Fibroblast of skin of left quadriceps (primary cell): ENCODE results near the gene FGFRL1.

Experiments
- DNase-seq, 2 experiments: peaks; one replicate each; pipeline ENCODE4 v3.0.0-alpha.2; 2013; ENCODE audit warnings: low read depth in 2 of 2

Gene FGFRL1

DNA sequence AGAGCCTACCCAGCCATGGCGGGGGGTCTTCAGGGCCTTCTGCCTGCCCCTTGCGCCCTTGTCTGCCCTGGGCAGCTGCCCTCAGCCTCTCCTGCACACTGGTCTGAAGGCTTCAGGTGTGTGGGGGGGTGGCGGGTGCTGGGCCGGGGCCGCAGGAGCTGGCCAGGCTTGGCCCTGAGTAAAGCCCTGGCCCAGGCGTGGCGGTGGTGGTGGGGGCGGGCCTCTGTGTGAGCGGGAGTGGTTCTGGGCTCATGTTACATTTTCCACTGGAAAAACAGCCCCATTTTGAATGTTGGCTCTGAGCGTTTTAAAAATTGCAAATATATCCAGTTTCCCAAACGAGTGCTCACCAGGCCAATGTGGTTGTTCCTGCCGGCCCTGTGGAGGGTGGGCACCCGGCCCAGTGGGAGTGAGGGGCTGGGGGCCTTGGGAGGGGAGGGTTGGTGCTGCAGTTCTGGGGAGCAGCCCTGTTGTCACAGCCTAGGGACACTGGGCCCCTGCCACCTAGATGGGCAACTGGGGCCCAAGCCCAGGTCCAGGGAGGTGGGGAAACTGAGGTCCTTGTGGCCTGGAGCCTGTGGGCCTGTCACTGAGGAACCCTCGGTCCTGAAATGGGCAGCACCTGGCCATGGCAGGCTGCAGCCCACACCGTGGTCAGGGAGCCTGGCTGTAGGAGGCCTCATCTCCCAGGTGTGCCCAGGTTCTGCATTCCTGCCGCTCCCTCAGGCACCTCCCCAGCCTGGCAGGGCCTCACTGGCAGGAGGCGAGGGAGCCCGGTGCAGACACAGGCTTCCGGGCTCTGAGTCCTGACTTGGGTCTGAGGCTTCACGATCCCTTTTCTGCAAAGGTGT is 28.3 kb downstream of the FGFRL1 start:
- no peak for DNase-seq

- DNase-seq: no peak
Observed at GRCh38 chr4:1040344-1041146, 29.1 kb downstream of the FGFRL1 start.

- DNase-seq: no peak
Observed at GRCh38 chr4:1041147-1041935, 29.9 kb downstream of the FGFRL1 start.

DNA sequence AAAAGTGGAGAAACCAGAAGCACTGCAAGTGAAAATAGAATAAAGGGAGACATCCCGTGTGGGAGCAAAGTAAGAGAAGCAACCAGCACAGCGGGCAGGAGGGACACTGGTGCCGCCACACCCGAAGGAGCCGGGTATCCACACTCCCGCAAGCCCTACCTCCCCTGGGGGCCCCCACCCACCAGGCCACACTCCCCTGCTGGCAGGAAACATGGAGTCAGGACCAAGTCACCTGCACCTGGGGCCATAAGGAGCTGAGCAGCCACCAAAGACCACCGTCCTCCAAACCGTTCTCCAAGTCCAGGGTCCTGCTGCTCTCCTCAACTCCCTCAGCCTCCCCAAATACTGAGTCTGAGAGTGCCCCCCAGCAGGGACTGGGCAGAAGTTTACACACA is 30.5 kb downstream of the FGFRL1 start:
- DNase-seq: no peak

GRCh38 chr4:1042352-1043055 is 31.1 kb downstream of the FGFRL1 start:
- no peak for DNase-seq

GRCh38 chr4:1043162-1043561 is 31.7 kb downstream of the FGFRL1 start:
- DNase-seq: no peak

DNA sequence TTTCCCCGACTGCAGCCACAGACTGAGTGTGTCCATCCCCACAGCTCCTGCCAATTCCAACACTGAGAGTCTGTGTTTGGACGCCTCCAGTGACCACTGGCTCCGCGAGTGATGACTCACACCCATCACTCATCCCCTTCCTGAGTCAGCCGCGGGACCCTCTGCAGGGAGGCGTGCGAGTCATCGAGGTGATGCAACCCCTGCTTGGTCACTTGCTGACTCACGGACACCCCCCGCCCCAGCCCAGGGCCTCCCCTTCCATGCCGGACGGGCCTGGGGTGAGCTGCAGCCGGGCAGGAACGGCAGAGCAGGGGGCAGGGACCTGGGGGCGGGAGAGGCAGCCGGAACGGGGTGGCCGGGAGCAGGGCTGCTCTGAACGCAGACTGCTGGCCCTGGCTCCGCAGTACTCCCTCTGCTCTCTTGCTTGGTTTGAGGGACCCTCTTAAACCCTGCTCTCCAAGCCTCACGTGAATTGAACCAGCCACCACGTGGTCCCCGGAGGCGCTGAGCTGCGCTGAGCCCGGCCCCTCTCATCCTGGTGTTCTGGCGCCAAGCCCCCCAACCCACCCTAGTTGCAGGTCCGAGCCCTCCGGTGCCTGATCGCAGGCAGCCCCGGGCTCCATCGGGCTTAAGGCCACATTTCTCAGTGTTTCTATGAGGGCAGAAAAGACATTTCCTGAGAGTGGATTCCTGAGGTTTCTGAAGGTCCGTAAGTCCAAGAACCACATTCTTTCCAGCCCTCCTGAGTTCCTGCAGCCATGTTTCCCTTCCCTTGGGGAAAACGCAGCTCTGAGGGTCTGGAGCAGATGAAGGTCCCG is 32.4 kb downstream of the FGFRL1 start:
- peak; percentile 95 to 96 for DNase-seq

- DNase-seq: no peak
Observed at GRCh38 chr4:1044469-1045192, 33.2 kb downstream of the FGFRL1 start.

DNA sequence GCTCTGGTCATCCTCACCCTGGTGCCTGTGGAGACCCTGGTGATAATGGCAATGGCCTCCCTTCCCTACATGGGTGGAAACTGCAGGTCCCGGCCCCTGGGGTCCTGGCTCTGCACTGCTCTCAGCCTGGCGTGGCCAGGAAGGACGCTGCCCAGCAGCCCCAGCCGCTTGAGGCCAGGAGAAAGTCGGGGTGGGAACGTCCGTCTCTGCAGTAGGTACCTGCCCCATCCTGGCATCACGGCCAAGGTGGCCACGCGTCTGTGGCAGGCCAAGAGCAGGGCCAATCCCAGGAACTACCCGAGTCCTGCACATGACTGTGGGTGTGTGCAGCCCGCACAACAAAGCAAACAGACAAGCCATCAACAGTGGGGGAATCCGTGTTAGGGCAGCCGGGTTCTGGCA is 33.8 kb downstream of the FGFRL1 start:
- no peak for DNase-seq

DNA sequence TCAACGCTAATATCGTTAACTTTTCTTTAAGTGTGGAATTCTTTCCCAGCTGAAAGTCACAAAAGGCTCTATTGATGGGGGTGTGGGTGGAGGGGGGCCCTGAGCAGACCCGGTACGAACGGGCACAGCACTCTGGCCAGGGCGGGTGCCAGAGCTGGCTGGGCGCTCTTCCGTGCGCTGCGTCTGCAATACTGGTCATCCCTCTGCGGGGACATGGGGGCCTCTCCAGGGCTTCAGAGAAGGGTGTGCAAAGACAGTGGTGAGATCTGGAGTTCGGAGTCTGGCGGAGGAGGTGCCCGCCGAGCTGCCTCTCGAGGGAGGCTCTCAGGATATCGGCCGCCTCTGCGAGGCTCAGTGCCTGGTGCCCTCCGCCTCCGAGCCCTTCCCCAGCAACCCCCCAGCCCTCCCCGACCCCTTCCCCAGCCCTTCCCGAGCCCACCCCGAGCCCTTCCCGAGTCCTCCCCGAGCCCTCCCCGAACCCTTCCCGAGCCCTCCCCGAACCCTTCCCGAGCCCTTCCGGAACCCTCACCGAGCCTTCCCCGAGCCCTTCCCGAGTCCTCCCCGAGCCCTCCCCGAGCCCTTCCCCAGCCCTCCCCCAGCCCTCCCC is 34.3 kb downstream of the FGFRL1 start:
- DNase-seq: no peak

GRCh38 chr4:1046581-1047011 is 35.2 kb downstream of the FGFRL1 start:
- peak; percentile 66 to 67 for DNase-seq

- no peak for DNase-seq
Observed at GRCh38 chr4:1047106-1047975, 35.9 kb downstream of the FGFRL1 start.

- DNase-seq: no peak
Observed at GRCh38 chr4:1047976-1048772, 36.7 kb downstream of the FGFRL1 start.

- DNase-seq: no peak
Observed at GRCh38 chr4:1048773-1049590, 37.6 kb downstream of the FGFRL1 start.

DNA sequence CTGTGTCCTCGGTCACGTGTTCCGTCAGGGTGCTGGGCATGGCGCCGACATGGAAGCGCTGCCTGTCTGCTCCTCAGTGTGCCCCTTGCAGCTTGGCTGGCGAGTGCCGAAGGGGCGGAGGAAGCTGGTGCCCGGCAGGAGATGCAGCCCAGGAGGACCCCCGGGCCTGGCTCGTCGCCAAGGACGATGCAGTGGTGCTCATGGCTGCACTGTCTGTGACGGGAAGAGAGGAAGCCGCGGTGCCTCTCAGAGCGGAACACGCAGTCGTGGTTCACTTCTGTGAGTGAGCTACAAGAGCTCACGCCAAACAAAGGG is 38.1 kb downstream of the FGFRL1 start:
- DNase-seq: no peak

- DNase-seq: no peak
Observed at GRCh38 chr4:1050486-1051213, 39.2 kb downstream of the FGFRL1 start.
